GM18508 (cell line): ENCODE results near the gene PRMT7.

Experiments
- ATAC-seq: cut with Tn5 transposase; IDR thresholded peaks from one replicate; pipeline ENCODE4 v1.9.1; 2021; ENCODE audit warnings: moderate number of reproducible peaks; ENCODE audit not compliant: insufficient read depth, unreplicated experiment

PRMT7 gene

DNA sequence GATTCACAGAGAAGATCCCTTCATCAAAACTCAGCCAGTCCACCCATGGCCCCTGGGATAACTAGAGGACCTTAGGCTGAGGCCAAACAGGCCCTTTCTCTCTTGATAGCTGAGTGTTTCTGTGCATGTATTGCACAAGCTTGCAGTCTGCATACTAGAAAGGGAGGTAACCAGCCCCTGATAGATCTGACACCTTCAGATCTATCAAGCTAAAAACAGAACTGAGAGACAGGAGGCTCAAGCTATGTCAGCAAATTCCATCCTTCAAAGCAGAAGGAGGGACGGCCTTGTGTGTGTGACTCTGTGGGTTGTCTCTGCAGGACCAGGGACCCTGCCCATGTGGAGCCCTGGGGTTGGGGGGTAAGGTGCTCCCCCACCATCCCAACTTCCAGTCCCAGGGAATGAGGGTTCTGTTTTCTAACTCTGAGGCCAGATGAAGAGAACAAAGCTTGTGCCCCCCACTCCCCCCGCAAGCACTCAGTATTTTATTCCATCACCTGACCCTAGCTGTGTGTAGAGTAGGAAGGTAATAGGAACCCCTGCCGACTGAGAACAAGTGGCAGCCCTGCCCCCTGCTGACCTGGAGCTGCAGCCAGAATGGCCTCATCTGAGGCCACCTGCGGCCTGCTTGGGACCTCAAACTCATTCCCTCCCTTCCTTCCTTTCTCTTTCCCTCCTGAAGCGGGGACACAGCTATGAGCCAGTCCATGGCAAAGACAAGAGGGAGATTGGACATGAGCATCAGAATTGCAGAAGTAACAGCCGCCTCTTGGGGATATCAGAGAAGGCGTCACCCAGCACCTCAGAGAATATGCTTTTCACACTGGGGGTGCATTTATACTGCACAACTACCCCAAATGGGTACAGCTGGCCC is 73.7 kb downstream of the PRMT7 start:
- no peak for ATAC-seq

DNA sequence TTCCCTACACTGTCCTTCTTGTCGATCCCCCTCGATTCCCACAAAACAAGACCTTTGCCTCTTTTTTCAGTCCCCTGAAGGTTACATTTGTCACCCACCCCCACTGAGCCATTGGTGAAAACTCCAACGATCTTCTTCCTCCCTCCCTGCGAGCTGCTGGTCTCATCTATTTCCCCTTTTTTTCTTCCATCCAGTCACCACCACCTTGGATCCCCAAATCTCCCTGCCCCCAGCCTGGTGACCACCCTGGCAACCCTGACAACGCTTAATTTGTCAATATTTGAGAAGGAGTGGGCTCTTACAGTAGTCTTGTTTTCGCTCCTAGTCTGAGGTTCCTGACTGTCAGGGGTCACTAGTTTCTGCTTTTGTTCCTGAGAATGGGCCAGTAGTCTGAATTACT is 74.6 kb downstream of the PRMT7 start:
- no peak for ATAC-seq

DNA sequence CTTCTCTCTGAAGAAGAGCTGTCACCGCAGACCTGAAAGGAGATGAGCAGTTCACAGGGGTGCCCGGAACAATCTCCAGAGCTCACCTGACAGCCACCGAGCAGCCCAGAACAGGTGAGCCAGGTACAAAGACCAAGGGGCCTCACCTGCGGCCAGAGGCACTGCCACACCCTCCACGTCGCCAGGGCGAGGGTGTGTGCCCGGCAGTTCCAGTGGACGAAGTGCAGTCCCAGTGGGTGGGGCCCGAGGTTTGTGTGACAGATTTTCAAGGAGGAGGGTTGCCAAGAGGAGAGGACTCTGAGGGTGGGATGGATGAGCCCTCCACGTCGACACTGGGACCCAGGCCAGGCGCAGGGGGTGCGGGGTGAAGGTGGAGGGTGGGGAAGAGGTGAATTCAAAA is 75.8 kb downstream of the PRMT7 start:
- no peak for ATAC-seq

DNA sequence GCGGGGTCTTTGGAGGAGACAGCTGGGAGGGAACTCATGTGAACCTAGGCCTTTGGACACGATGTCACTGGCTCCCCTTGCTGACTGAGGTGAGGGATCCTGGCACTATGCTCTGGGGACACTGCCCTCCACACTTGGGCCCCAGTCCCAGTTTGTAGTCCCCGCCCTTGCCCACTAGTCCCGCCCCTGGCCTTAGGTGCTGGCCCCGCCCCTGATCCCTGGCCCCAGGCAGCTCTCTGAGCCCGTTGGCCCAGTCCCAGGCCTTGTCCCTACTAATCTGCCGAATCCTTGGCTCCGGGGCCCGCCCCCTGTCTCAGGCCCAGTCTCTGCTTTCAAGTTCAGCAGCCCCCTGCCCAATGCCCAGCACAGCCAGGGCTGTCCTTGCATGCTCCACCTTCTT is 76.5 kb downstream of the PRMT7 start:
- ATAC-seq: no peak

DNA sequence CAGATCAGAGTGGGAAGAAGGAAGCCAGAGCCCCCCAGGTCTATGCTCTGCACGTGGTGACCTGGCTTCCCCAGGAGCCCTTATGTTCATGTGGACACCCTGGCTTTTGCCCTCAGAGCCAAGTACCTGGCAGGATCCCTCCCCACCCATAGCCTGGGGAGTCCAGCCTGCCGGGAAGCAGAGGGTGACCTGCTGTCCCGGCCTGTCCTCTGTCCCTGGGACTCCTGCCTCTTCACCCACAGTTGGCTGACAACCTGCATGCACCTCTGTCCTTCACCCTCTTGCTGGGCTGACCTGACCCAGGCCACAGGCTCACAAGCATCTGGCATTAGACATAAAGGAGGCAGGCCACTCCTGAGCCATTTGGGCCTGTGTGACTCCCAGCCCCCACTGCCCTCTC is 77.3 kb downstream of the PRMT7 start:
- no peak for ATAC-seq

DNA sequence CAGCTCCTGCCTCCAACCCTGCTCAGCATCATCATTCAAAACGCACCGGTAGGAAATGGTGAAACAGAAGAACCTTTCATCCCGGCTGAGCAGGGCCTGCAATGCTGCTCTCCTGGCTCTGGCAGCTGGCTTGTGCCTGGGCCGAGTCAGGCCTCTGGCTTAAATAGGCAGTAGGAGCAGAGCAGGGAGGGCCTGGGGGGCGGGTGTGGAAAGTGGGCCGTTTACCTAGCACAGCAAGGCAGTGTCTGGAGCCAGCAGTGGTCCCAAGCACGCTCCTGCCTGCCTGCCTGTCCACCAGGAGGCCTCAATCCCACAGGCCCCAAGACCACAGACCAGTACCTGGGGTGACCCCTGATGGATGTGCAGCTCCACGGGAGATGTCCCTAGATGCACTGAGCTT is 78.2 kb downstream of the PRMT7 start:
- ATAC-seq: no peak

DNA sequence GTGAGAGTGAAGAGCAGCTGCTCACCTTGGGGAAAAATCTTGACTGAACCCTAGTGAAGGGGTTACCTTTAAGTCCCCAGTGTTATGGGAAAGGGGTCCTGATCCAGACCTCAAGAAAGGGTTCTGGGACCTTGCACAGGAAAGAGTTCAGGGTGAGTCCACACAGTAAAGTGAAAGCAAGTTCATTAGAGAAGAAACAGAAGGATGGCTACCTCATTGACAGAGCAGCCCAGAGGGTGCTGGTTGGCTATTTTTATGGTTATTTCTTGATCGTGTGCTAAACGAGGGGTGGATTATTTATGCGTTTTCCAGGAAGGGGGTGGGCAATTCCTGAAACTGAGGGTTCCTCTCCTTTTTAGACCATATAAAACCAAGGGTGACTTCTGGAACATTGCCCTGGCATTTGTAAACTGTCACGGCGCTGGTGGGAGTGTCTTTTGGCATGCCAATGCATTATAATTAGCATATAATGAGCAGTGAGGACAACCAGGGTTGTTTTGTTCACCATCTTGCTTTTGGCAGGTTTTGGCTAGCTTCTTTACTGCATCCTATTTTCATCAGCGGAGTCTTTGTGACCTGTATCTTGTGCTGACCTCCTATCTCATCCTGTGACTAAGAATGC is 79.0 kb downstream of the PRMT7 start:
- no peak for ATAC-seq

DNA sequence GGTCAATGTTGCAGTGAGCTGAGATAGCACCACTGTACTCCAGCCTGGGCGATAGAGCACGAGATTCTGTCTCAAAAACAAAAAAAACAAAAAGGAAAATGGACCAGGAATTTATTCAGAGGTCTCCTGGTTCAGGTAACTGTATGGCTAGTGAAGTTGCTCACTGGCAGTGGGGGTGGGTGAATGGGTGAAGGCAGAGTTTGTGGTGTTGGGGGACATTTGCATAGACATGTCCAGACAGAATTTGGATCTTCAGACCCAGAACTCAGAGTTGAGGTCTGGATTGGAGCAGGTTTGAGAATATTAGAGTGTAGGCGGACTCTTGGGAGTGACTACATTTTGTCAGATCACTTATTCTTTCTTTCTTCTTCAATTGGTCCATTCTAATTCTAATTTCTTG is 82.5 kb downstream of the PRMT7 start:
- ATAC-seq: no peak

DNA sequence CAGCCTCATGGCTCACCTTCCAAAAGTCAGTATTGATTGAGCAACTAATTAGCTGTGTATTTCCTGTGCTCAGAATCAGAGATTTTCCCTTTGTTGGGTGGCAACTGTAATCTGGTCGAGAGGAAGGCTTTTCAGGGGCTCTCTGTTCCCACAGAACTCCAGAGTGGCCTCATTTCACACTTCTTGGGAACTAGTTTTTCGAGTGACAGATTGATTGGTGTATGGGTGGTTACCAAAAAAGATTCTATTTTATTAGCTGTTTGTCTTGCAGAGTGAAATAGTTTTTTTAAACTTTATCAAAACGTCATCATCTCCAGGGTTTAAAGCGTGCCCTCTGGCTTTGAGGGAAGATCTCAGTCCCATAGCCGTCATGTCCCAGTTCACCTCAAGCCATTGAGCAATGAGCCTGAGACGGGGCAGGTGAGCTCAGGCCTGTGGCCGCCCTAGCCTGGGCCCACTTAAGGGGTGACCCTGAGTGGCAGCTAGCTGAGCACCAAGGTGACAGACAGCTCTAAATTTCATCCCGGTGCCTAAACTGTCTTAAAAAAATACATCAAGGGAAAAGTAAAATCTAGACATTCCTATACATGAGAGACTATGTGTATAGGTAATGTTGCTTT is 84.5 kb downstream of the PRMT7 start:
- no peak for ATAC-seq

DNA sequence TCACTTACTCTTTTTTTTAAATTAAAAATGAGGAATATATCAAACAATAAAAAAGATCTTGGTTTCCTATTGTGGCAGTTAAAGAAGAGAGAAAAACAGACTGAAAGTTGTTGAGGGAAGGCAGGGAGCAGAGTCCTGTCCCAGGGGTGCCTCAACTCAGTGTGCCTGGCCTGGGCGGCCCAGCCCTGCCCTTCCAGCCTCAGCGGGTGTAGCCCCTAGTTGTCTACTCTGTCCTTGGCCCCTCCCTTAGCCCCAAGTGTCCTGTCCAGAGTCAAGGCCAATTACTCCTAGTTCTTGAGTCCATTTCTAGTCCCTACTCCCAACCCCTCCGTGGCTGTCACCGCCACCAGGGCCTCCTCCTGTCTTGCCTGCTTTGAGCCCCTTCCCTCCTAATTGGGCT is 85.0 kb downstream of the PRMT7 start:
- no peak for ATAC-seq

DNA sequence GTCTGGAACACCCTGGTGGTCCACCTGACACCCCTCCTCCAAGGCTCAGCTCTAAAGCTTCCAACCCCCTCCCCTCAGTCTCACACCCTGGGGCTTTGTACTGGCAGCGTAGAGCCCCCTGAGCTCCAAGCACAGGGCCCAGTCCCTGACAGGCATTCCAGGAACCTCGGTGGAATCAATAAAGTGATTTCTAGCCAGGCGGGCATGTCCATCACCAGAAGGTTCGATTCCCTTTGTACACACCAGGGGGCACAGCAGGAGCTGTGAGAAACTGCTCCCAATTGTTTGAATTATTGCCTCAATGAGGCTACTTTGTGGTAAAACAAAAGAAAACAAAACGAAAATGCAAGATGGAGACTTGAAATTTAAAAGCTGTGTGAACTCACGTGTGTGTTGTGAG is 85.7 kb downstream of the PRMT7 start:
- ATAC-seq: no peak

DNA sequence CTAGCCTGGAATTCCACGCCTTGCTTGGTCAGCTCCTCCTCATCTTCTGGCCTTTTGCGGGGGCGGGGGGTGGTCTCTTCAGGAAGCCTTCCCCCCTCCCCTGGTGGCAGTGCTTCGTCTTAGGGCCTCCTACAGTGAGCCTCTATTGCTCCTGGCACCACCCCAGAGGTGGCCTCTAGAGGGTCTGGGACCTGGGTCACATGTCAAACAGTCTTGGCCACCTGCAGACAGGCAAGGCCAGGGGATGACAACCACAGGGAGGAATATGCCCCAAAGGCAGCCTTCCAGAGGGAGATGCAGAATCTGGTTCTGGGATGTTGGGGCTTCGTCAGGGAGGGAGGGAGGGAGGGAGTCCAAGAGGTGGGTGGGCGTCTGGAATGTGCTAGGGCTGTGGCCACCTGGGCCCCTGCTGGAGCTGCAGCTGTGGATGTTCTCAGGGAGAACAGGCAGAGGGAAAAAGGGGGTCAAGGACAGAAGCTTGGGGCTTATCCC is 86.9 kb downstream of the PRMT7 start:
- no peak for ATAC-seq

DNA sequence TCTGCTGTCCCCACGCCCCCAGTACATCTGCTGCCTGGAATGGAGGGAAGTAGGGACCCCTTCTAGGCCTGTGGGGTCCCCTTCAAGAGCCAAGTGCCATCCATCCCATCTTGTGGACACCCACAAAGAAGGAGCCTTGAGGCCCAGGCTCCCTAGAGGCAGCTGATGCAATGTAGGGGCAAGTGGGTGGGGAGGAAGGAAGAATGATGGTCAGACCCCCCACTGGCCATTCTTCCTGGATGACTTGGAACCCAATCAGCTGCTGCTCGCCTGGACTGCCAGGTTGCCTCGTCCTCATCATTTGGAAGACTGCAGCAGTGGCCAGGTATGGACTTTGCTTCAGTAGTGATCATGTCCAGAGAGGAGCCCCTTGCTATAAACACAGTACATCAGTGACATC is 88.6 kb downstream of the PRMT7 start:
- ATAC-seq: no peak

DNA sequence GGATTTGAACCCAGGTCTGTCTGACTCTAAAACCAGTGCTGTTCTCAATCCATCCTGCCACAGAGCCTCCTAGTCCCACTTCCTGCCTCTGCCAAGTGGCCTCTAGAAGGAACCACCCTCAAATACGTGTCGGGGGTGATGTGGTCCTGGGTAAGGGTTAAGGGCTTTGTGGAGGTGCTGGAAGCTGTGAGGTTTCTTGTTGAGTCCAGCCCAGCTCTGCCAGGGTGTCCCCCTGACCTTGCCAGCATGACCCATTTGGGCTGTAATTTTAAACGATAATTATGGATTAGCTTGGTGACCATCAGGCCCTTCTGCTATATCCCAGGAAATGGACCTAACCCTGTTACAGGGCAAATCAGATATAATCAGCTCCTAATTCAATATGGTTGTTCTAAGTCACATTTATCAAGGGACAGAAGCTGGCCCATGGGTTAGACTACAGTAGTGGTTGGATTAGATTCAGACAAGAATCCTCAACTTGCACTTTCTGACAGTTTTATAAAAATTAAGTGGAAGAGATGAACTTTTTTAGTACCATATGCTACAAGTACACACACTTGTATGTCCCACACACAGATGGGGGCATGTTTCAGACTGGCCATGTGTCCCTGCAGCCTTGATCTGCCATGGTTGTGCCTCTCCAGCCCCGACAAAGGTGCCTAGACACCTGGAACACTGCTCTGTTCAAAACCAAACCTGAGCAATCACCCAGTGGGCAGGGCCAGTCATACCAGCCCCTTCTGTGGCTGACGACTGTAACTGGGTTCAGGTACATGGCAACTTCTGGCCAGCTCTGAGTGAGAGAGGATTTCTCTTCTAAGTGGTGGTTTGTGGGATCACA is 89.5 kb downstream of the PRMT7 start:
- ATAC-seq: no peak

DNA sequence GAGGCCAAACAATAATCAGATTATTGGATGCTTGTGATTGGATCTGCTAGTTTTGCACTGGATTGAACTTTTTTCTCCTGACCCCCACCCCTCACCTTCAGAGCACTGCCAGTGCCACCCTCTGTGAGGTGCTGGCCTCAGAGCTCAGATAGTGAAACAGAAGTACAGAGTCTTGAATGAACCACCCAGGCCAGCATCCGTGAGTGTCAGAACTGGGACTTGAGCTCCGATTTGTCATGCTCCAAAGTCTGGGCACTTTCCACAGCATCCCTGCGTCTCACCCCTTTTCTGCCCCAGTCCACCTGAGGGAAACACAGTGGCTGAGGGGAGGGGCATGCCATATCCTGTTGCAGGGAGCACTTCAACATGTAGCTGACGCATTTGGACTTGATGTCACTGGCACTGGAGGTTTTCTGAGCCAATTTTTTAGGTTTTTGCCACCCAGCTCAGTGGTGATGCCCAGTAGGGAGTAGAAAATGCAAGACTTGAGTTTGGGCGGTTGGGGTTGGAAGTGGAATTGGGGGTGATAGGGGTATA is 90.2 kb downstream of the PRMT7 start:
- ATAC-seq: no peak

DNA sequence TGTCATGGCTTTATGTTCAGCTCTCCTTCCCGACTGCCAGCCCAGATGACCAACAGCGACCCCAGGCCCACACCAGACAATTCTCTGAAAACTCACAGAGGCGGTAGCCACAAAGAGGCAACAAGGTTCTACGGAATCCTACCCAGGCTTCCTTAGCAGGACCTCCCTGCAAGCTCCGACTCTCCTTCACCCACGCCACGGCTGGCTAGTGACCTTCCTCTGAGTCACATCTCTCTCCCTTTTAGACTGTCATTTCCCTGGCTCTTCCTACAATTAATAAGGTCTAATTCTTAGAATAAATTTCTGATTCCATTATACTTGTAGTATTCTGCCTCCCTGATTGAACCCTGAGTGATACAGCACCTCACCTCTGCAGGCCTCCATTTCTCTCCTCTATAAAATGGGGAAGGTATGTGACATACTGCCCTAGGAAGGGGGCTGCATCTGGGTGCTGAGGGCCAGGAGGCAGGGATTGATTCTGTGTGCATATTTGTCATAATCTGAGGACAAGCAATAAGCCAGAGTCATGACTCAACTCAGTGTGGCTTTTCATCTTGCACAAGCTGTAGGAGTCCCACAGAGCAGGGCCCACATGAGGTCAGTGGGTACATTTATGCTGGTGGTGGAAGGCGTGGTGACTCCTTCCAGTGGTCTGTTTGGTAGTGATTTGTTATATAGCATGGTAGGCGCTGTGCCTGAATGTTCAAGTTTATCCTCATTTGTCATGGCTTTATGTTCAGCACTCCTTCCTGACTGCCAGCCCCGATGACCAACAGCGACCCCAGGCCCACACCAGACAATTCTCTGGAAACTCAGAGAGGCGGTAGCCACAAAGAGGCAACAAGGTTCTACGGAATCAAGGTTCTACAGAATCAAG is 91.3 kb downstream of the PRMT7 start:
- ATAC-seq: no peak

DNA sequence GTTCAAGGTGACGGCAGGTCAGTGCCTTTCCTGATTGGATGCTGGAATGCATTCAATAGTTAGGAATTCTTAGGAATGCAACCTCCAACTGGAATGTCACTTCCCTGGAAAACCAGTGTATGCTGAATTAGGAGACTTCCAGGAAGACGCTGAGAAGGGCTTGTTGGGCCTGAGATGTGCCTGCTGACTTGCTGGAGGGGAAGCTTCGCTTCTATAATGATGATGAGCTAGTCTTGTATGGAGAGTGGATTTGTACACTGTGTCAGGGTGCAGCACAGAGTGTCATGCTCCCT is 91.9 kb downstream of the PRMT7 start:
- no peak for ATAC-seq

DNA sequence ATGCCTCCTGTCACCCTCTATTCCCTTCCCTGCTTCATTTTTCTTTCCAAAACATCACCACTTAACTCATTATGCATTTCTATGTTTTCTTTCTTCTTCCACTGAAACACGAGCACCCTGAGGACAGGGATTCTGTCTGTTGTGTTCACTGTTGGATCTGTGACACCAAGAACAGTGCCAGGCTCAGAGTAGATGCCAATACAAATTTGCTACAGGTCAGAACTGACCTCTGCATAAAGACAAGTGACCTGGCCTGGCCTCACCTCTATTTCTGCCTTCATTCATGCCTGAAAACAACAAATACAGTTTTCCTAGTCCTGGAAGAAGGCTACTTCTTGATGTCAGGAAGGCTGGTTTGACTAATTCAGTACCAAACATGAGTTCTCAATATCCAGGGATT is 92.4 kb downstream of the PRMT7 start:
- ATAC-seq: no peak

DNA sequence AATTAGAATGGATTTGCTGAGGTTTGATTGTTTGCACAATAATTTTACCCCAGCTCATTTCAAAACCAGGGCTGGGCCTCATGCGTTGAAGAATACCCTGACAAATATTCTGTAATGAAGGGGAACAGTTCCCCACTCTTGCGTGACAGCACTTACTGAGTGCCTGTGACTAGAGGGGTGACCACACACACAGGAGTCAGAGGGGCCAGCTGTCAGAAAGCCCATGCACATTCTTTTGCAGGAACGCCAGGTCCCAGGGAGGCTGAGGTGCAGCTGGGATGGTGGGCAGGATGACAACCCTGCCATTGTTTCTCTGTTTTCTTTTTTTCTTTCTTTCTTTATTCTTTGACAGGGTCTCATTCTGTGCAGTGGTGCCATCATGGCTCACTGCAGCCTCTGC is 92.9 kb downstream of the PRMT7 start:
- ATAC-seq: no peak
